SK-N-SH (cell line): ENCODE results near the gene ANKMY1. TPM values are rescaled to one million over a fixed set of nuclear protein-coding genes. Genes with fewer than 3 reads are reported as not detected.

Experiments
- CTCF ChIA-PET: fragments of 300-600, 350-600 bp; formaldehyde crosslinking; extraction: SDS; loops from one replicate; lab custom pipeline; 2021; lab: Yijun Ruan, JAX
- POLR2A ChIA-PET: fragments of 350-600 bp; sonication (Branson Sonifier 250); formaldehyde crosslinking; extraction: SDS; loops from one replicate; lab custom pipeline; 2020; ENCODE audit warnings: antibody characterized with exemption, inconsistent platforms; lab: Yijun Ruan, JAX
- DNase-seq: peaks from one replicate; pipeline ENCODE4 v3.0.0; 2012
- H2AFZ ChIP-seq: fragments of 200-600 bp; sonication (generic); 2 replicates; pipeline ENCODE4 v1.8.1; 2016; ENCODE audit warnings: antibody characterized with exemption, mild to moderate bottlenecking, low read depth
- H3F3A ChIP-seq: fragments of 200-600 bp; sonication (generic); replicated peaks from 2 replicates; pipeline ENCODE3; 2016; ENCODE audit warnings: antibody characterized with exemption, mild to moderate bottlenecking; ENCODE audit not compliant: insufficient read depth
- H3K27ac ChIP-seq, 2 experiments: fragments of 200-500 bp in 1 of 2; fragments of 200-600 bp in 1 of 2; sonication (Bioruptor generic) in 1 of 2; sonication (generic), shearing (Covaris generic) in 1 of 2; 2 replicates each; pipeline versions ENCODE4 v1.5.1 to v1.6.1; 2014 to 2016; ENCODE audit warnings: low read depth in 2 of 2, inconsistent platforms in 1 of 2, low read length in 1 of 2, mild to moderate bottlenecking in 1 of 2, mixed read lengths in 1 of 2
- H3K27me3 ChIP-seq: fragments of 200-600 bp; sonication (generic), shearing (Covaris generic); 2 replicates; pipeline ENCODE4 v1.6.1; 2016; ENCODE audit warnings: mixed run types; ENCODE audit not compliant: insufficient read depth
- H3K36me3 ChIP-seq, 2 experiments: fragments of 200-500 bp in 1 of 2; fragments of 200-600 bp in 1 of 2; sonication (Bioruptor generic) in 1 of 2; sonication (generic) in 1 of 2; replicated peaks in 1 of 2; 2 replicates each; pipeline versions ENCODE3 to v1.5.1; 2014 to 2016; ENCODE audit warnings: low read length in 1 of 2, mild to moderate bottlenecking in 1 of 2; ENCODE audit not compliant: insufficient read depth in 2 of 2, control insufficient read depth in 1 of 2
- H3K4me1 ChIP-seq, 2 experiments: fragments of 200-500 bp in 1 of 2; fragments of 200-600 bp in 1 of 2; sonication (Bioruptor generic) in 1 of 2; sonication (generic), shearing (Covaris generic) in 1 of 2; 2 replicates each; pipeline versions ENCODE4 v1.5.1 to v1.6.1; 2014 to 2016; ENCODE audit warnings: low read depth in 1 of 2, low read length in 1 of 2, mixed run types in 1 of 2; ENCODE audit not compliant: insufficient read depth in 2 of 2, control insufficient read depth in 1 of 2
- H3K4me2 ChIP-seq: fragments of 200-600 bp; sonication (generic), shearing (Covaris generic); 2 replicates; pipeline ENCODE4 v1.6.1; 2017; ENCODE audit warnings: mixed run types
- H3K4me3 ChIP-seq, 2 experiments: fragments of 200-500 bp in 1 of 2; fragments of 200-600 bp in 1 of 2; sonication (Bioruptor generic) in 1 of 2; sonication (generic), shearing (Covaris generic) in 1 of 2; 2 replicates each; pipeline versions ENCODE4 v1.5.1 to v1.8.1; 2014 to 2016; ENCODE audit warnings: low read depth in 2 of 2, inconsistent platforms in 1 of 2, low read length in 1 of 2, mild to moderate bottlenecking in 1 of 2, mixed read lengths in 1 of 2, moderate library complexity in 1 of 2
- H3K79me2 ChIP-seq: fragments of 200-600 bp; sonication (generic); 2 replicates; pipeline ENCODE4 v1.8.1; 2017; ENCODE audit warnings: mild to moderate bottlenecking; ENCODE audit not compliant: insufficient read depth
- H3K9ac ChIP-seq: fragments of 200-600 bp; sonication (generic); 2 replicates; pipeline ENCODE4 v1.6.1; 2017; ENCODE audit warnings: mixed run types
- H3K9me2 ChIP-seq: fragments of 200-600 bp; sonication (generic); 2 replicates; pipeline ENCODE4 v1.6.1; 2017; ENCODE audit warnings: mixed run types
- H3K9me3 ChIP-seq: fragments of 200-600 bp; sonication (generic); 2 replicates; pipeline ENCODE4 v1.6.1; 2017; ENCODE audit warnings: mixed run types, mild to moderate bottlenecking, moderate library complexity
- H4K20me1 ChIP-seq: fragments of 200-600 bp; sonication (generic); 2 replicates; pipeline ENCODE4 v1.6.1; 2017; ENCODE audit warnings: mild to moderate bottlenecking, mixed run types; ENCODE audit not compliant: insufficient read depth
- CTCF ChIP-seq: fragments of 200-600 bp; sonication (generic); IDR thresholded peaks from 2 replicates; pipeline ENCODE4 v1.6.1; 2017; ENCODE audit warnings: antibody characterized with exemption, mild to moderate bottlenecking, moderate library complexity
- FOSL2 ChIP-seq: IDR thresholded peaks from 2 replicates; pipeline ENCODE4 v1.4.0; 2012; ENCODE audit warnings: low read depth, mild to moderate bottlenecking, moderate library complexity, borderline replicate concordance
- FOXM1 ChIP-seq: IDR thresholded peaks from 2 replicates; pipeline ENCODE4 v1.4.0; 2012; ENCODE audit warnings: low read depth, mild to moderate bottlenecking
- GABPA ChIP-seq: IDR thresholded peaks from 2 replicates; pipeline ENCODE4 v1.4.0; 2012; ENCODE audit warnings: low read depth, mild to moderate bottlenecking
- GATA2 ChIP-seq: sonication (generic); formaldehyde crosslinking; IDR thresholded peaks from 2 replicates; pipeline ENCODE4 v1.5.0; 2020; ENCODE audit warnings: mild to moderate bottlenecking, missing genetic modification reagents
- JUND ChIP-seq: IDR thresholded peaks from 2 replicates; pipeline ENCODE4 v1.4.0; 2012
- MAX ChIP-seq: IDR thresholded peaks from 2 replicates; pipeline ENCODE4 v1.4.0; 2012; ENCODE audit warnings: low read depth
- MEF2A ChIP-seq: IDR thresholded peaks from 2 replicates; pipeline ENCODE4 v1.4.0; 2012; ENCODE audit warnings: low read depth, borderline replicate concordance
- NRF1 ChIP-seq: IDR thresholded peaks from 2 replicates; pipeline ENCODE4 v1.6.1; 2012; ENCODE audit warnings: low read depth, mild to moderate bottlenecking, low read length
- PBX3 ChIP-seq: IDR thresholded peaks from 2 replicates; pipeline ENCODE4; 2012
- RAD21 ChIP-seq: IDR thresholded peaks from 2 replicates; pipeline ENCODE4 v1.6.1; 2012; ENCODE audit warnings: mild to moderate bottlenecking, low read length
- RFX5 ChIP-seq: IDR thresholded peaks from 2 replicates; pipeline ENCODE4 v1.6.1; 2012; ENCODE audit warnings: mild to moderate bottlenecking, improper control_type of control experiment, low read length
- RXRA ChIP-seq: IDR thresholded peaks from 2 replicates; pipeline ENCODE4 v1.4.0; 2012; ENCODE audit warnings: low read depth, mild to moderate bottlenecking, borderline replicate concordance
- TAF1 ChIP-seq: IDR thresholded peaks from 2 replicates; pipeline ENCODE4 v1.6.1; 2012; ENCODE audit warnings: low read depth, mild to moderate bottlenecking, low read length, moderate library complexity, borderline replicate concordance
- YY1 ChIP-seq: IDR thresholded peaks from 2 replicates; pipeline ENCODE4 v1.4.0; 2012; ENCODE audit warnings: low read depth, mild to moderate bottlenecking
- ZBTB33 ChIP-seq: IDR thresholded peaks from 2 replicates; pipeline ENCODE4 v1.4.0; 2012; ENCODE audit warnings: low read depth, borderline replicate concordance
- WGBS: methylation state at CpG from one replicate; pipeline ENCODE4 v1.1.6; 2017; ENCODE audit warnings: low lambda C conversion rate; 5-methylcytosine and 5-hydroxymethylcytosine counted together
- polyA plus RNA-seq, 3 experiments: library from polyadenylated mRNA; depleted of rRNA; stranded (reverse); fragments of >200 nt; gene quantifications; 2 replicates each; pipeline ENCODE4 v1.2.3, GENCODE V29; 2012

ANKMY1 gene
- polyA plus RNA-seq, 1 of the 3 experiments (the other 2 are of a cell fraction): 12.1 TPM

- peaks cover 6 to 24% of the 10 kb centered on the region in 2 experiments; a peak in 2 of 4 replicates for H3K4me1 ChIP-seq
- peaks cover 76% of the 10 kb centered on the region for H4K20me1 ChIP-seq
- peak; percentile 98 for DNase-seq
- no peaks in the 10 kb centered on the region for H3K36me3 ChIP-seq
- H3K9me3 ChIP-seq: no peaks in the 10 kb centered on the region
- 2% methylated on average over 27 of the region's 103 CpGs for WGBS
- peak overlapping the region; percentile 89 for H3K4me2 ChIP-seq
- no peaks in the 10 kb centered on the region for H3K27me3 ChIP-seq
- CTCF ChIA-PET: interaction anchor here (0.6 to 1.8 kb wide), 3 partner anchors 17 to 235 kb away, joined by 3 to 5 read pairs (median 4); partner anchors contain the start of gene GPC1
- H3K9ac ChIP-seq: peak overlapping the region; percentile 49
- peak overlapping the region in 1 of 2 experiments; percentile 74; a peak in 1 of 4 replicates for H3K27ac ChIP-seq
- H2AFZ ChIP-seq: no peak overlapping the region
- TF ChIP-seq NRF1 (peak; percentile 28), MEF2A (no peak), MAX (no peak)
- TF ChIP-seq, all 33 proteins: peak for 1
- Histone ChIP-seq H3K9me2 (no peaks in the 10 kb centered on the region), H3F3A (no peaks in the 10 kb centered on the region), H3K4me3 (peak overlapping the region; percentile 64 to 68), H3K79me2 (peaks cover 16% of the 10 kb centered on the region; the same call in 1 of the 2 replicates)
- POLR2A ChIA-PET: no interaction called here
Observed at GRCh38 chr2:240452462-240453256, 105.1 kb downstream of the ANKMY1 start.

- DNase-seq: no peak
- Histone ChIP-seq H3K4me2 (peak overlapping the region; percentile 89), H2AFZ (no peak overlapping the region), H3K79me2 (peaks cover 16% of the 10 kb centered on the region; the same call in 1 of the 2 replicates), H3K4me3 (peak overlapping the region; percentile 64 to 68), H3K27ac (peak overlapping the region in 1 of 2 experiments; percentile 58; a peak in 1 of 4 replicates), H3K27me3 (no peaks in the 10 kb centered on the region), H3F3A (no peaks in the 10 kb centered on the region), H3K9me2 (no peaks in the 10 kb centered on the region), H3K9ac (peak overlapping the region; percentile 48), H3K36me3 (no peaks in the 10 kb centered on the region), H3K4me1 (peaks cover 6 to 24% of the 10 kb centered on the region in 2 experiments; a peak in 2 of 4 replicates), H4K20me1 (peaks cover 75% of the 10 kb centered on the region), H3K9me3 (no peaks in the 10 kb centered on the region)
- ChIA-PET POLR2A (no interaction called here), CTCF (interaction anchor here (0.6 to 1.8 kb wide), 3 partner anchors 16 to 234 kb away, joined by 3 to 5 read pairs (median 4); partner anchors contain the start of gene GPC1)
- no peak for TF ChIP-seq ZBTB33
- TF ChIP-seq FOSL2: no peak
- no peak for TF ChIP-seq PBX3
- no peak for TF ChIP-seq RAD21
- no peak for TF ChIP-seq RXRA
- no peak for TF ChIP-seq GABPA
- TF ChIP-seq RFX5: no peak
- TF ChIP-seq YY1: no peak
- TF ChIP-seq FOXM1: no peak
- TF ChIP-seq GATA2 (CRISPR knock-in tag): no peak
- no peak for TF ChIP-seq CTCF
- TF ChIP-seq TAF1: no peak
- no peak for TF ChIP-seq JUND
- WGBS: 62% methylated on average over 12 of the region's 20 CpGs
Observed at GRCh38 chr2:240451791-240452461, 105.9 kb downstream of the ANKMY1 start.
